NOMO-1 (cell line): ENCODE results near the gene FAM114A1.
A peak's percentile ranks its signal among the peaks of the same experiment; 100 is the strongest.

Experiments
- DNase-seq, 2 experiments: peaks; one replicate each; lab custom pipeline; 2025; ENCODE audit not compliant: unreplicated experiment in 2 of 2; lab: John Stamatoyannopoulos, UW

FAM114A1 gene

GRCh38 chr4:38857354-38858096, 10.1 kb upstream of the FAM114A1 start:
- peak; percentile 74 to 98 for DNase-seq

- no peak for DNase-seq
Observed at GRCh38 chr4:38858097-38858420, 9.5 kb upstream of the FAM114A1 start.

DNA sequence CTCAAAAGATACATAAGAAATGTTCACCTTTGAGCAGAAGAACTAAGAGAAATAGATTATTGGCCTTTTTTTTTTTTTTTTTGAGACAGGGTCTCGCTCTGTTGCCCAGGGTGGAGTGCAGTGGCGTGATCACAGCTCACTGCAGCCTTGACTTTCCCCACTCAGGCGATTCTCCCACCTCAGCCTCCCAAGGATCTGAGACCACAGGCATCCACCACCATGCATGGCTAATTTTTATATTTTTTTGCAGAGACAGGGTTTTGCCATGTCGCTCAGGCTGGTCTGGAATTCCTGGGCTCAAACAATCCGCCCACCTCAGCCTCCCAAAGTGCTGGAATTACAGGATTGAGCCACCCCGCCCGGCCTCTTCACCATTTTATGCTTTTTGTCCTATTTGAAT, 8.1 kb upstream of the FAM114A1 start:
- DNase-seq: no peak

- DNase-seq: peak; percentile 44
Observed at GRCh38 chr4:38860788-38861424, 6.7 kb upstream of the FAM114A1 start.

DNA sequence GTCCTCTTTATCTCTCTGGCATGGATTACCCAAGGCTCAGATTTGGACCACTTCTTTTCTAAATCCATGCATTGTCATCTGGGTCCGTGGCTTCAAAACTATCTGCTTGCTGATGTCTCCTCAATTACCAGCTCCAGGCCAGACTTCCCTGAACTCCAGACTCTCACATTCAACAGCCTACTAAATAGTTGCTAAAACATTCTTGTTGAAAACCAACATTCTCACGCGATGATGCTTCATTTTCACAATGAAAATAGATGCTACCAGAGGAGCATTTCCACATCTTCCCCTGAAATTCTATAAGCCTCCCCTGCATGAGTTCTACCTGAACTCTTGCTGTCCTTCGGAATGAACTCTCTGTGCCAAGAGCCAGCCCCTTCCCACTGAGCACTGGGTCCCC, 5.8 kb upstream of the FAM114A1 start:
- DNase-seq: no peak

GRCh38 chr4:38865445-38865844, 2.2 kb upstream of the FAM114A1 start:
- peak in 1 of 2 experiments; percentile 9 for DNase-seq

DNA sequence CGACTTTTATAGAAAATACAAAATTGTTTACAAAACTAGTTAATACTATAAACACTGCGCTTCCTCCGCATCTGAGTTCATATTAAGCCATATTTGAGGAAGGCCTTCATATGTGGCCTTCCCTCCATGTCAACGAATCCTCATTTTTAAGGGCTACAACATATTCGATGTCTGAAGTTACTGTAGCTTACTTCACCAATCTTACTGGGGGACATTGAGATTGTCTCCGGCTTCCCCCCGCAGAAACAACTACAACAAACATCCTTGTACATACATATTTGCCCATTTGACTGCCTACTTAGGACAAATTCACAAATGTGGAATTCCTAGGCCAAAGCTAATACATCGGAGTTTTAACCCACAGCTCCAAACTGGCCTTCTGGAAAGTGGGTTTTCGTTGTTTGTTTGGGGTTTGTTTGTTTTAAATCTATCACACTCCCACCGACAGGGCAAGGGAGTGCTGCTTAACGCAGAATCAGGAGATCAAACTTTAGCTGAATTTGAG, 581 bp upstream of the FAM114A1 start:
- DNase-seq: peak in 1 of 2 experiments; percentile 53

GRCh38 chr4:38868059-38868960, 704 bp downstream of the FAM114A1 start:
- DNase-seq: no peak

GRCh38 chr4:38869511-38869910, 1.9 kb downstream of the FAM114A1 start:
- DNase-seq: no peak

- DNase-seq: no peak
Observed at GRCh38 chr4:38870098-38870808, 2.6 kb downstream of the FAM114A1 start.

DNA sequence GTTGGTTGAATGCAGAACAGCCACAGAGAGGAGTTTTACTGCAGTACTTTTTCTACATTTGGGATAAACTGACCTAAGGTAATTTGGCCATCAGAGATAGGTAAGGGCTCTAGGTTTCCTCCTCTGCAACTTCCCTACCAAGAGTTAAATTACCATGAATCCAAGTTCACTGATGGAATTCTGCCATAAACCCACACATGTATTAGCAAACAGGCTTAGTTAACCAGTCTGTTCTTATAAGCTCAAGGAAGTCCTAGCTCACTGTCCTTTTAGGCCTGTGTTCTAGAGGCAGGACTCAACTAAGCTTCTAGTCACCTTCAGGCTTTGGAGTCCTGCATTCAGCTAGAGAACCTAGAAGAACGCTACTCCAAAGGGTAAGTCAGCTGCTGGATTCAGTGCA, 4.0 kb downstream of the FAM114A1 start:
- DNase-seq: no peak

- DNase-seq: no peak
Observed at GRCh38 chr4:38872620-38873019, 5.0 kb downstream of the FAM114A1 start.

GRCh38 chr4:38873290-38873944, 5.8 kb downstream of the FAM114A1 start:
- DNase-seq: peak in 1 of 2 experiments; percentile 2

- no peak for DNase-seq
Observed at GRCh38 chr4:38876636-38877035, 9.0 kb downstream of the FAM114A1 start.

DNA sequence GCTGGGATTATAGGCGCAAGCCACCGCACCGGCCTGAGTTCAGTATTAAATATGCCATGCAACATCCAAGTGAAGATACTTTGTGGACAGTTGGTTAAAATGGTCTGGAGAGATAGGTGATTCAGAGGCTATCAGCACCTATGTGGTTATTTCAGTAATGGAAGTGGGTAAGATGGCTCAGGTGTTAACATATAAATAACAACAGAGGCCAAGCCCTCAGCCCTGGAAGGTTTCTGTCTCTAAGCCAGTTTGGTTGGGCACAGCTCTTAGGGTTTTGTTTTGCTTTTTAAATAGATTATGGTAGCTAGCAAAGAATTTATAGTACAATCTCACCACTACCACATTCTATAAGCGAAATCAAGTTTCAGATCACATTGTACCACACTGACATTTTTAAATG, 16.6 kb downstream of the FAM114A1 start:
- no peak for DNase-seq

DNA sequence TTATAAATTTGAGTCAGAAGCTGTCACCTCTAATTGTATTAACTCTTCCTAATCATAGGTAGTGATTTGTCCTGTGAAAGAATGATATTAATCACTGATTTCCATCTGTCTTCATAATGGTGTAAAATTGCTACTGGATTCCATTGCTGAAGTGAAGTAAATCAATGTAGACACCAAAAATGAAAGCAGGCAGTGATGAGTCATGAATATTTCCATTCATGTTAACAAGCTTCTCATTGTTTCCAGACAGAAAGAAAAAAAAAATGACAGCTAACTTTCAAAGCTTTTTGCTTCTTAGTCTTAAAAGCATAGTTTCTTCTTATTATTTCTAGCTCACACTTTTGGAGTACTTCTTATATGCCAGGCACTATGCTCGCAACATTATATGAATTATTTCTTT, 21.5 kb downstream of the FAM114A1 start:
- DNase-seq: peak in 1 of 2 experiments; percentile 30

GRCh38 chr4:38891051-38891983, 23.7 kb downstream of the FAM114A1 start:
- DNase-seq: no peak

DNA sequence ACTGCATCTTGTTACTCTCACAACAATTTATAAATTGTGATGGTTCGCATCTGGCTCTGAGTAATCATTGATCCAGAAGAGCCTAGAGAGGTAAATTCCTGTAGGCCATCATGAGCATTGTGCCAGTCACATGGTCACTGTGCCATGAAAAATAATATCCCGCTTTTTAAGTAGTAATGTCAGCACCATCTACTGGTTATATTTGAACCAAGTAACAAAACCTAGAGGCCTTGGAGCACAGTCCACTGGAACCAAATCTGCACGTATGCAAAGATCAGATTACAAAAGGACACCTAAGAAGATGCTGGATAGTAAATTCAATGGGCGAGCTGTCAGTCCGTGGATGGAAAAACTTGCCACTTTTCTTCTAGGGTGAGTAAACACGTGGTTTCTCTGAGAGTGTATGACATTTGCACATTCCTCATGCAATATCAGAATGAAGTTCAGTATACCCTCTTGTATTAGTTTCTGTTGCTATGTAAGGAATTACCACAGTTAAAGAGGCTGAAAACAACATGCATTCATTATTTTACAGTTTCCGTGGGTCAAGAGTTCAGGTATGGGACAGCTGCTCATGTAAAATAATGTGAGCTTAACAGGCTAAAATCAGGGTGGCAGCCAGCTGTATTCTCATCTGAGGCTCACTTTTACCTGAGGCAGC, 26.8 kb downstream of the FAM114A1 start:
- DNase-seq: no peak

- DNase-seq: no peak
Observed at GRCh38 chr4:38896940-38897339, 29.3 kb downstream of the FAM114A1 start.
